Measurements from ENCODE around the gene TMEM200B.

TMEM200B gene

DNA sequence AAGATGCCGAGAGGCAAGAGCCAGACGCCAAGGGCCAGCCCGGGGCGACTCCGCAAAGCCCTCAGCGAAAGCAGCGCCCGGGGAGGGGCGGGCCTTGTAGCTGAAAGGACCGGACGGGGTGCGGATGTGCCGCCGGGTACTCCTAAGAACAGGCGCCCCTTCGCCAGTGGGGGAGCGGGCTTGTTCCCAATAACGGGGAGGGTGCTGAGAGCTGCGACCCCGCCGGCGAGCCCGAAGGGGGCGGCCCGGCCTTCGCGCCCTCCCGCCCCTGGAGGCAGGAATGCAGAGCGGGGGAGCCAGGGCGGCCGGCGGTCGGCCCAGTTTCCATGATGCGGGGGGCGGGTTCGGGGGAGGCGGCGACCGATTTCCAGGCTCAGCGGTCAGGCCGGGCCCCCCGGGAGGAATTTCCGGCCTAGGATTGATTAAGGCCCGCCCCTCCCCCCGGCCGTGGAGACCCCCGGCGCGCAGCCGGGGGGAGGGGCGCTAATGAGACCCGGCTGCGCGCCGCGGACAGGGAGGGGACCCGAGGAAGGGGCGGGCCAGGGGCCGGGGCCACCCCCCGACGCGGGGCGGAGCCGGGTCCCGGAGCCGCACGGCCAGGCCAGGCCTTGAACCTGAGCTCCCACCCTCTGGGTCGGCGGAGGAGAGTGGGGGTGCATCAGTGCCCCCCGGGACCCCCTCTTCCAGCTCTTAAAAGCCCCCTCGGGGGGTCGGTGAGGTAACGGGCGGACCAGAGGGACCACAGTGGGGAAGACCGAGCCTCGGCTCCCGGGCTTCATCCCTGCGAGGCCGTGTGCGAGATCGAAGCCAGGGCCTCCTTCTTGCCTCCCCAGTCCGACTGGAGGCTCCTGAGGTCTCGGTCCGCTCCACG is 898 bp upstream of the TMEM200B start (continued):
- TF ChIP-seq ZBTB48 (tag by site-specific recombination; IDR thresholded peaks at IDR 0.05) (no peak), ZNF2 (tag by site-specific recombination; IDR thresholded peaks at IDR 0.05) (0 out of 2 replicates have a peak, but pooled peaks have one; percentile 21), ZNF391 (tag by site-specific recombination; IDR thresholded peaks at IDR 0.05; ENCODE audit: borderline replicate concordance, low read depth) (no peak), ZNF211 (tag by site-specific recombination; IDR thresholded peaks at IDR 0.05; ENCODE audit: low read depth) (no peak), ZFP41 (tag by site-specific recombination; IDR thresholded peaks at IDR 0.05; ENCODE audit: borderline replicate concordance) (no peak), ZNF223 (tag by site-specific recombination; IDR thresholded peaks at IDR 0.05) (no peak), KLF1 (tag by site-specific recombination; IDR thresholded peaks at IDR 0.05) (peak; percentile 86), ZNF660 (tag by site-specific recombination; IDR thresholded peaks at IDR 0.05) (no peak), KLF9 (tag by site-specific recombination; IDR thresholded peaks at IDR 0.05; ENCODE audit: low read depth) (peak; percentile 78), ZNF561 (tag by site-specific recombination; IDR thresholded peaks at IDR 0.05; ENCODE audit: borderline replicate concordance) (0 out of 2 replicates have a peak, but pooled peaks have one; percentile 32), TCF7L2 (IDR thresholded peaks at IDR 0.05; ENCODE audit: borderline replicate concordance, low read depth, low read length) (no peak), ZNF785 (tag by site-specific recombination; IDR thresholded peaks at IDR 0.05) (no peak), ZNF529 (tag by site-specific recombination; IDR thresholded peaks at IDR 0.05; ENCODE audit: insufficient replicate concordance) (no peak), ZBTB7A (tag by site-specific recombination; IDR thresholded peaks at IDR 0.05; ENCODE audit: low read depth) (peak; percentile 23; the same call in 1 of the 2 replicates), ZNF133 (tag by site-specific recombination; IDR thresholded peaks at IDR 0.05) (no peak), ZNF274 (IDR thresholded peaks at IDR 0.05; ENCODE audit: low read length) (no peak), ZNF274 (tag by site-specific recombination; IDR thresholded peaks at IDR 0.05; ENCODE audit: borderline replicate concordance) (no peak), ZNF610 (tag by site-specific recombination; IDR thresholded peaks at IDR 0.05; ENCODE audit: borderline replicate concordance) (no peak)
- TF ChIP-seq, protein P1, sequence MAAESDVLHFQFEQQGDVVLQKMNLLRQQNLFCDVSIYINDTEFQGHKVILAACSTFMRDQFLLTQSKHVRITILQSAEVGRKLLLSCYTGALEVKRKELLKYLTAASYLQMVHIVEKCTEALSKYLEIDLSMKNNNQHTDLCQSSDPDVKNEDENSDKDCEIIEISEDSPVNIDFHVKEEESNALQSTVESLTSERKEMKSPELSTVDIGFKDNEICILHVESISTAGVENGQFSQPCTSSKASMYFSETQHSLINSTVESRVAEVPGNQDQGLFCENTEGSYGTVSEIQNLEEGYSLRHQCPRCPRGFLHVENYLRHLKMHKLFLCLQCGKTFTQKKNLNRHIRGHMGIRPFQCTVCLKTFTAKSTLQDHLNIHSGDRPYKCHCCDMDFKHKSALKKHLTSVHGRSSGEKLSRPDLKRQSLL (tag by site-specific recombination; IDR thresholded peaks at IDR 0.05), result no peak
- TF ChIP-seq, protein P2, sequence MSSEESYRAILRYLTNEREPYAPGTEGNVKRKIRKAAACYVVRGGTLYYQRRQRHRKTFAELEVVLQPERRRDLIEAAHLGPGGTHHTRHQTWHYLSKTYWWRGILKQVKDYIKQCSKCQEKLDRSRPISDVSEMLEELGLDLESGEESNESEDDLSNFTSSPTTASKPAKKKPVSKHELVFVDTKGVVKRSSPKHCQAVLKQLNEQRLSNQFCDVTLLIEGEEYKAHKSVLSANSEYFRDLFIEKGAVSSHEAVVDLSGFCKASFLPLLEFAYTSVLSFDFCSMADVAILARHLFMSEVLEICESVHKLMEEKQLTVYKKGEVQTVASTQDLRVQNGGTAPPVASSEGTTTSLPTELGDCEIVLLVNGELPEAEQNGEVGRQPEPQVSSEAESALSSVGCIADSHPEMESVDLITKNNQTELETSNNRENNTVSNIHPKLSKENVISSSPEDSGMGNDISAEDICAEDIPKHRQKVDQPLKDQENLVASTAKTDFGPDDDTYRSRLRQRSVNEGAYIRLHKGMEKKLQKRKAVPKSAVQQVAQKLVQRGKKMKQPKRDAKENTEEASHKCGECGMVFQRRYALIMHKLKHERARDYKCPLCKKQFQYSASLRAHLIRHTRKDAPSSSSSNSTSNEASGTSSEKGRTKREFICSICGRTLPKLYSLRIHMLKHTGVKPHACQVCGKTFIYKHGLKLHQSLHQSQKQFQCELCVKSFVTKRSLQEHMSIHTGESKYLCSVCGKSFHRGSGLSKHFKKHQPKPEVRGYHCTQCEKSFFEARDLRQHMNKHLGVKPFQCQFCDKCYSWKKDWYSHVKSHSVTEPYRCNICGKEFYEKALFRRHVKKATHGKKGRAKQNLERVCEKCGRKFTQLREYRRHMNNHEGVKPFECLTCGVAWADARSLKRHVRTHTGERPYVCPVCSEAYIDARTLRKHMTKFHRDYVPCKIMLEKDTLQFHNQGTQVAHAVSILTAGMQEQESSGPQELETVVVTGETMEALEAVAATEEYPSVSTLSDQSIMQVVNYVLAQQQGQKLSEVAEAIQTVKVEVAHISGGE (tag by site-specific recombination; conservative IDR thresholded peaks at IDR 0.05; ENCODE audit: low read depth), result peak; percentile 42; the same call in 1 of the 2 replicates
- TF ChIP-seq, protein P3, sequence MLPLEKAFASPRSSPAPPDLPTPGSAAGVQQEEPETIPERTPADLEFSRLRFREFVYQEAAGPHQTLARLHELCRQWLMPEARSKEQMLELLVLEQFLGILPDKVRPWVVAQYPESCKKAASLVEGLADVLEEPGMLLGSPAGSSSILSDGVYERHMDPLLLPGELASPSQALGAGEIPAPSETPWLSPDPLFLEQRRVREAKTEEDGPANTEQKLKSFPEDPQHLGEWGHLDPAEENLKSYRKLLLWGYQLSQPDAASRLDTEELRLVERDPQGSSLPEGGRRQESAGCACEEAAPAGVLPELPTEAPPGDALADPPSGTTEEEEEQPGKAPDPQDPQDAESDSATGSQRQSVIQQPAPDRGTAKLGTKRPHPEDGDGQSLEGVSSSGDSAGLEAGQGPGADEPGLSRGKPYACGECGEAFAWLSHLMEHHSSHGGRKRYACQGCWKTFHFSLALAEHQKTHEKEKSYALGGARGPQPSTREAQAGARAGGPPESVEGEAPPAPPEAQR (tag by site-specific recombination; IDR thresholded peaks at IDR 0.05), result no peak
- TF ChIP-seq, protein P4, sequence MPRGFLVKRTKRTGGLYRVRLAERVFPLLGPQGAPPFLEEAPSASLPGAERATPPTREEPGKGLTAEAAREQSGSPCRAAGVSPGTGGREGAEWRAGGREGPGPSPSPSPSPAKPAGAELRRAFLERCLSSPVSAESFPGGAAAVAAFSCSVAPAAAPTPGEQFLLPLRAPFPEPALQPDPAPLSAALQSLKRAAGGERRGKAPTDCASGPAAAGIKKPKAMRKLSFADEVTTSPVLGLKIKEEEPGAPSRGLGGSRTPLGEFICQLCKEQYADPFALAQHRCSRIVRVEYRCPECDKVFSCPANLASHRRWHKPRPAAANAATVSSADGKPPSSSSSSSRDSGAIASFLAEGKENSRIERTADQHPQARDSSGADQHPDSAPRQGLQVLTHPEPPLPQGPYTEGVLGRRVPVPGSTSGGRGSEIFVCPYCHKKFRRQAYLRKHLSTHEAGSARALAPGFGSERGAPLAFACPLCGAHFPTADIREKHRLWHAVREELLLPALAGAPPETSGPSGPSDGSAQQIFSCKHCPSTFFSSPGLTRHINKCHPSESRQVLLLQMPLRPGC (tag by site-specific recombination; IDR thresholded peaks at IDR 0.05), result 0 out of 2 replicates have a peak, but pooled peaks have one; percentile 11
- TF ChIP-seq, protein P5, sequence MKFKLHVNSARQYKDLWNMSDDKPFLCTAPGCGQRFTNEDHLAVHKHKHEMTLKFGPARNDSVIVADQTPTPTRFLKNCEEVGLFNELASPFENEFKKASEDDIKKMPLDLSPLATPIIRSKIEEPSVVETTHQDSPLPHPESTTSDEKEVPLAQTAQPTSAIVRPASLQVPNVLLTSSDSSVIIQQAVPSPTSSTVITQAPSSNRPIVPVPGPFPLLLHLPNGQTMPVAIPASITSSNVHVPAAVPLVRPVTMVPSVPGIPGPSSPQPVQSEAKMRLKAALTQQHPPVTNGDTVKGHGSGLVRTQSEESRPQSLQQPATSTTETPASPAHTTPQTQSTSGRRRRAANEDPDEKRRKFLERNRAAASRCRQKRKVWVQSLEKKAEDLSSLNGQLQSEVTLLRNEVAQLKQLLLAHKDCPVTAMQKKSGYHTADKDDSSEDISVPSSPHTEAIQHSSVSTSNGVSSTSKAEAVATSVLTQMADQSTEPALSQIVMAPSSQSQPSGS (tag by site-specific recombination; IDR thresholded peaks at IDR 0.05; ENCODE audit: low read depth), result no peak
- TF ChIP-seq, protein P6, sequence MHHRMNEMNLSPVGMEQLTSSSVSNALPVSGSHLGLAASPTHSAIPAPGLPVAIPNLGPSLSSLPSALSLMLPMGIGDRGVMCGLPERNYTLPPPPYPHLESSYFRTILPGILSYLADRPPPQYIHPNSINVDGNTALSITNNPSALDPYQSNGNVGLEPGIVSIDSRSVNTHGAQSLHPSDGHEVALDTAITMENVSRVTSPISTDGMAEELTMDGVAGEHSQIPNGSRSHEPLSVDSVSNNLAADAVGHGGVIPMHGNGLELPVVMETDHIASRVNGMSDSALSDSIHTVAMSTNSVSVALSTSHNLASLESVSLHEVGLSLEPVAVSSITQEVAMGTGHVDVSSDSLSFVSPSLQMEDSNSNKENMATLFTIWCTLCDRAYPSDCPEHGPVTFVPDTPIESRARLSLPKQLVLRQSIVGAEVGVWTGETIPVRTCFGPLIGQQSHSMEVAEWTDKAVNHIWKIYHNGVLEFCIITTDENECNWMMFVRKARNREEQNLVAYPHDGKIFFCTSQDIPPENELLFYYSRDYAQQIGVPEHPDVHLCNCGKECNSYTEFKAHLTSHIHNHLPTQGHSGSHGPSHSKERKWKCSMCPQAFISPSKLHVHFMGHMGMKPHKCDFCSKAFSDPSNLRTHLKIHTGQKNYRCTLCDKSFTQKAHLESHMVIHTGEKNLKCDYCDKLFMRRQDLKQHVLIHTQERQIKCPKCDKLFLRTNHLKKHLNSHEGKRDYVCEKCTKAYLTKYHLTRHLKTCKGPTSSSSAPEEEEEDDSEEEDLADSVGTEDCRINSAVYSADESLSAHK (tag by site-specific recombination; IDR thresholded peaks at IDR 0.05), result no peak
- TF ChIP-seq, protein P7, sequence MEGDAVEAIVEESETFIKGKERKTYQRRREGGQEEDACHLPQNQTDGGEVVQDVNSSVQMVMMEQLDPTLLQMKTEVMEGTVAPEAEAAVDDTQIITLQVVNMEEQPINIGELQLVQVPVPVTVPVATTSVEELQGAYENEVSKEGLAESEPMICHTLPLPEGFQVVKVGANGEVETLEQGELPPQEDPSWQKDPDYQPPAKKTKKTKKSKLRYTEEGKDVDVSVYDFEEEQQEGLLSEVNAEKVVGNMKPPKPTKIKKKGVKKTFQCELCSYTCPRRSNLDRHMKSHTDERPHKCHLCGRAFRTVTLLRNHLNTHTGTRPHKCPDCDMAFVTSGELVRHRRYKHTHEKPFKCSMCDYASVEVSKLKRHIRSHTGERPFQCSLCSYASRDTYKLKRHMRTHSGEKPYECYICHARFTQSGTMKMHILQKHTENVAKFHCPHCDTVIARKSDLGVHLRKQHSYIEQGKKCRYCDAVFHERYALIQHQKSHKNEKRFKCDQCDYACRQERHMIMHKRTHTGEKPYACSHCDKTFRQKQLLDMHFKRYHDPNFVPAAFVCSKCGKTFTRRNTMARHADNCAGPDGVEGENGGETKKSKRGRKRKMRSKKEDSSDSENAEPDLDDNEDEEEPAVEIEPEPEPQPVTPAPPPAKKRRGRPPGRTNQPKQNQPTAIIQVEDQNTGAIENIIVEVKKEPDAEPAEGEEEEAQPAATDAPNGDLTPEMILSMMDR (tag by site-specific recombination; IDR thresholded peaks at IDR 0.05), result peak; percentile 94

Measured in HEK293 (cell line).